ENCODE results near the gene NR1I3. TPM values are rescaled to one million over a fixed set of nuclear protein-coding genes. Genes with fewer than 3 reads are reported as not detected.

Gene NR1I3
- total and polyA plus RNA-seq, 2 donors (not counting 1 experiment from before 2014, with no cell fraction given), result not detected

GRCh38 chr1:161244888-161245287 is 6.9 kb upstream of the NR1I3 start:
- H3K27ac ChIP-seq (ENCODE audit: low read length in 2 of 2), result no peak overlapping the region
- TF ChIP-seq EZH2 (IDR thresholded peaks at IDR 0.05; ENCODE audit: borderline replicate concordance, insufficient read depth, low read depth, low read length, poor library complexity, severe bottlenecking), result no peak
- TF ChIP-seq CTCF (IDR thresholded peaks at IDR 0.05), result no peak
- H3K4me2 ChIP-seq (replicated peaks; ENCODE audit: low read depth, low read length, poor library complexity, severe bottlenecking), result no peak overlapping the region
- ChIA-PET CTCF (no interaction called here), POLR2A (no interaction called here)
- DNase-seq, result no peak
- WGBS (ENCODE audit: insufficient coverage), result 96% methylated on average over 4 of the region's 4 CpGs
- H3K27ac Mint-ChIP-seq, result no peak overlapping the region
- no peaks in the 10 kb centered on the region for H3K4me1 ChIP-seq (ENCODE audit: control insufficient read depth in 2 of 2, insufficient read depth in 2 of 2, low read length in 2 of 2)
- H2AFZ ChIP-seq (ENCODE audit: insufficient read depth, low read depth, low read length, poor library complexity, severe bottlenecking), result no peak overlapping the region
- no peak overlapping the region for H3K4me3 Mint-ChIP-seq
- H3K27me3 Mint-ChIP-seq, result peaks cover 9% of the 10 kb centered on the region
- no peak for ATAC-seq (ENCODE audit: low read depth)
- no peaks in the 10 kb centered on the region for H3K9me3 ChIP-seq (ENCODE audit: control extremely low read depth in 1 of 3, control insufficient read depth in 2 of 3, insufficient read depth in 1 of 3, low read length in 2 of 3)
- no peaks in the 10 kb centered on the region for H3K9me3 Mint-ChIP-seq (ENCODE audit: insufficient read depth)
- no peaks in the 10 kb centered on the region for H3K27me3 ChIP-seq (replicated peaks in 1 of 4; ENCODE audit: control extremely low read depth in 1 of 4, control insufficient read depth in 3 of 4, insufficient read depth in 4 of 4, low read length in 3 of 4)
- no peaks in the 10 kb centered on the region for H3K36me3 ChIP-seq (replicated peaks in 1 of 2; ENCODE audit: control extremely low read depth in 1 of 2, control insufficient read depth in 1 of 2, extremely low read depth in 1 of 2, insufficient read depth in 2 of 2, low read length in 1 of 2)
- peaks cover 2% of the 10 kb centered on the region for H3K4me1 Mint-ChIP-seq
- no peak overlapping the region for H3K9ac ChIP-seq (ENCODE audit: low read length)
- intact Hi-C loops (cut with micrococcal nuclease), result no loop called here
- no peaks in the 10 kb centered on the region for H4K20me1 ChIP-seq (ENCODE audit: control insufficient read depth, insufficient read depth, low read length, poor library complexity, severe bottlenecking)
- H3K79me2 ChIP-seq (ENCODE audit: control insufficient read depth, insufficient read depth, low read length), result no peaks in the 10 kb centered on the region
- no peak overlapping the region for H3K4me3 ChIP-seq (ENCODE audit: control extremely low read depth in 1 of 5, extremely low read depth in 1 of 5, insufficient read depth in 1 of 5, low read depth in 2 of 5, low read length in 4 of 5)

GRCh38 chr1:161242313-161242712 is 4.3 kb upstream of the NR1I3 start:
- Histone ChIP-seq H4K20me1 (ENCODE audit: control insufficient read depth, insufficient read depth, low read length, poor library complexity, severe bottlenecking) (no peaks in the 10 kb centered on the region), H3K27ac (ENCODE audit: low read length in 2 of 2) (no peak overlapping the region), H3K27me3 (replicated peaks in 1 of 4; ENCODE audit: control extremely low read depth in 1 of 4, control insufficient read depth in 3 of 4, insufficient read depth in 4 of 4, low read length in 3 of 4) (peaks cover 0 to 9% (median 0%) of the 10 kb centered on the region in 4 experiments), H3K4me2 (replicated peaks; ENCODE audit: low read depth, low read length, poor library complexity, severe bottlenecking) (no peak overlapping the region), H2AFZ (ENCODE audit: insufficient read depth, low read depth, low read length, poor library complexity, severe bottlenecking) (no peak overlapping the region), H3K4me1 (ENCODE audit: control insufficient read depth in 2 of 2, insufficient read depth in 2 of 2, low read length in 2 of 2) (no peaks in the 10 kb centered on the region), H3K4me3 (ENCODE audit: control extremely low read depth in 1 of 5, extremely low read depth in 1 of 5, insufficient read depth in 1 of 5, low read depth in 2 of 5, low read length in 4 of 5) (no peak overlapping the region), H3K36me3 (replicated peaks in 1 of 2; ENCODE audit: control extremely low read depth in 1 of 2, control insufficient read depth in 1 of 2, extremely low read depth in 1 of 2, insufficient read depth in 2 of 2, low read length in 1 of 2) (no peaks in the 10 kb centered on the region), H3K9ac (ENCODE audit: low read length) (no peak overlapping the region), H3K79me2 (ENCODE audit: control insufficient read depth, insufficient read depth, low read length) (no peaks in the 10 kb centered on the region), H3K9me3 (ENCODE audit: control extremely low read depth in 1 of 3, control insufficient read depth in 2 of 3, insufficient read depth in 1 of 3, low read length in 2 of 3) (no peaks in the 10 kb centered on the region)
- no peak for TF ChIP-seq CTCF (IDR thresholded peaks at IDR 0.05)
- no peak for TF ChIP-seq EZH2 (IDR thresholded peaks at IDR 0.05; ENCODE audit: borderline replicate concordance, insufficient read depth, low read depth, low read length, poor library complexity, severe bottlenecking)
- Mint-ChIP-seq H3K4me1 (peaks cover 2% of the 10 kb centered on the region), H3K9me3 (ENCODE audit: insufficient read depth) (no peaks in the 10 kb centered on the region), H3K27me3 (peaks cover 18% of the 10 kb centered on the region), H3K27ac (no peak overlapping the region), H3K4me3 (no peak overlapping the region)
- ChIA-PET CTCF (no interaction called here), POLR2A (no interaction called here)
- DNase-seq (no peak), ATAC-seq (ENCODE audit: low read depth) (no peak)
- intact Hi-C loops (cut with micrococcal nuclease), result no loop called here
- 17% methylated on average over 1 of the region's 2 CpGs for WGBS (ENCODE audit: insufficient coverage)
